GM12878 (cell line): ENCODE results near the gene OR4C6. TPM values are rescaled to one million over a fixed set of nuclear protein-coding genes. Genes with fewer than 3 reads are reported as not detected.

ENCODE experiments used
- ATF7 ChIP-seq: fragments of 450-650 bp; IDR thresholded peaks from 2 replicates; pipeline ENCODE4 v1.6.1; 2016; ENCODE audit warnings: low read depth, mild to moderate bottlenecking
- BCLAF1 ChIP-seq: fragments of 450-650 bp; IDR thresholded peaks from 2 replicates; pipeline ENCODE4 v1.6.1; 2017; ENCODE audit warnings: antibody characterized with exemption, mild to moderate bottlenecking, moderate library complexity
- BHLHE40 ChIP-seq, 2 experiments: fragments of 450-650 bp in 1 of 2; IDR thresholded peaks; 2 replicates each; pipeline ENCODE4 v1.6.1; 2011 to 2017; ENCODE audit warnings: low read depth in 2 of 2, borderline replicate concordance in 1 of 2, improper control_type of control experiment in 1 of 2, low read length in 1 of 2, mild to moderate bottlenecking in 1 of 2
- CBFB ChIP-seq: IDR thresholded peaks from 2 replicates; pipeline ENCODE4 v1.6.1; 2016; ENCODE audit warnings: antibody characterized with exemption, low read depth
- CUX1 ChIP-seq: IDR thresholded peaks from 2 replicates; pipeline ENCODE4 v1.6.1; 2012; ENCODE audit warnings: improper control_type of control experiment, low read depth, low read length; ENCODE audit not compliant: insufficient replicate concordance
- EP300 ChIP-seq, 2 experiments: fragments of 150-350 bp in 1 of 2; IDR thresholded peaks; 2 replicates each; pipeline ENCODE4 v1.6.1; 2011 to 2012; ENCODE audit warnings: low read depth in 2 of 2, low read length in 2 of 2, borderline replicate concordance in 1 of 2, improper control_type of control experiment in 1 of 2, inconsistent platforms in 1 of 2; ENCODE audit not compliant: control insufficient read depth in 1 of 2
- FOXK2 ChIP-seq: fragments of 450-650 bp; IDR thresholded peaks from 2 replicates; pipeline ENCODE4 v1.6.1; 2017; ENCODE audit warnings: mild to moderate bottlenecking, moderate library complexity
- IRF4 ChIP-seq: IDR thresholded peaks from 2 replicates; pipeline ENCODE4 v1.6.1; 2011; ENCODE audit warnings: low read depth, low read length
- KLF5 ChIP-seq: fragments of 450-650 bp; IDR thresholded peaks from 2 replicates; pipeline ENCODE4 v1.6.1; 2014; ENCODE audit warnings: mild to moderate bottlenecking; ENCODE audit not compliant: partially characterized antibody
- MEF2A ChIP-seq: IDR thresholded peaks from 2 replicates; pipeline ENCODE4 v1.6.1; 2011; ENCODE audit warnings: low read depth, mild to moderate bottlenecking, low read length, moderate library complexity; ENCODE audit not compliant: insufficient read depth
- NFYA ChIP-seq: IDR thresholded peaks from 2 replicates; pipeline ENCODE4 v1.6.1; 2011; ENCODE audit warnings: low read depth, mild to moderate bottlenecking, low read length, improper control_type of control experiment, borderline replicate concordance
- NR2F1 ChIP-seq: fragments of 450-650 bp; conservative IDR thresholded peaks from 2 replicates; pipeline ENCODE4 v1.6.1; 2017; ENCODE audit warnings: mild to moderate bottlenecking
- NRF1 ChIP-seq: conservative IDR thresholded peaks from 2 replicates; pipeline ENCODE4 v1.6.1; 2011; ENCODE audit warnings: mild to moderate bottlenecking, low read depth, low read length, improper control_type of control experiment
- PBX3 ChIP-seq: IDR thresholded peaks from 2 replicates; pipeline ENCODE4 v1.6.1; 2011; ENCODE audit warnings: mild to moderate bottlenecking, low read depth, low read length, moderate library complexity; ENCODE audit not compliant: insufficient replicate concordance
- RELA ChIP-seq: fragments of 450-650 bp; IDR thresholded peaks from 2 replicates; pipeline ENCODE4 v1.8.0; 2014; ENCODE audit warnings: borderline replicate concordance; ENCODE audit not compliant: partially characterized antibody
- RUNX3 ChIP-seq: IDR thresholded peaks from 2 replicates; pipeline ENCODE4 v1.6.1; 2012; ENCODE audit warnings: low read length, inconsistent platforms
- SIX5 ChIP-seq: IDR thresholded peaks from 2 replicates; pipeline ENCODE4 v1.6.1; 2011; ENCODE audit warnings: mild to moderate bottlenecking, low read depth, low read length, moderate library complexity; ENCODE audit not compliant: severe bottlenecking
- SMAD5 ChIP-seq: IDR thresholded peaks from 2 replicates; pipeline ENCODE4 v1.6.1; 2016; ENCODE audit warnings: antibody characterized with exemption, low read depth
- SPI1 ChIP-seq: IDR thresholded peaks from 2 replicates; pipeline ENCODE4 v1.6.1; 2011; ENCODE audit warnings: low read depth, mild to moderate bottlenecking, low read length, moderate library complexity, borderline replicate concordance; ENCODE audit not compliant: insufficient read depth
- SUPT20H ChIP-seq: IDR thresholded peaks from 2 replicates; pipeline ENCODE4 v1.6.1; 2011; ENCODE audit warnings: low read depth, mild to moderate bottlenecking, low read length, moderate library complexity, borderline replicate concordance; ENCODE audit not compliant: control insufficient read depth
- ZNF384 ChIP-seq: IDR thresholded peaks from 2 replicates; pipeline ENCODE4 v1.6.1; 2012; ENCODE audit warnings: low read depth, mild to moderate bottlenecking, low read length, improper control_type of control experiment, borderline replicate concordance
- polyA plus RNA-seq, 11 experiments: library from polyadenylated mRNA; depleted of rRNA in 4 of 11; unstranded in 6 of 11; stranded (reverse) in 5 of 11; fragments of >200 nt; fragmentation: Nextera tagmentation in 4 of 11; fragmentation: Illumina TruSeq in 1 of 11; extraction: Ambion mirVana in 4 of 11; extraction: Trizol in 1 of 11; gene quantifications; 1 replicate in 1 of 11; 2 replicates in 10 of 11; pipeline versions ENCODE4 v1.2.1 to v1.2.3, GENCODE V29; 2011 to 2016; ENCODE audit warnings: inconsistent platforms in 2 of 11, missing spikeins in 2 of 11, low read depth in 1 of 11
- total RNA-seq, 4 experiments: library from RNA; depleted of rRNA in 3 of 4; stranded (reverse); fragments of >200 nt in 3 of 4; fragmentation: Illumina TruSeq in 1 of 4; extraction: Trizol in 1 of 4; gene quantifications; 2 replicates each; pipeline versions ENCODE4 v1.2.1 to v1.2.3, GENCODE V29; 2013 to 2021

The OR4C6 gene
- total and polyA plus RNA-seq, 10 of the 15 experiments (the other 5 are each of a cell fraction or from before 2014, with no cell fraction given): 0.22 to 0.60 (median 0.42) TPM; not detected in 3

DNA sequence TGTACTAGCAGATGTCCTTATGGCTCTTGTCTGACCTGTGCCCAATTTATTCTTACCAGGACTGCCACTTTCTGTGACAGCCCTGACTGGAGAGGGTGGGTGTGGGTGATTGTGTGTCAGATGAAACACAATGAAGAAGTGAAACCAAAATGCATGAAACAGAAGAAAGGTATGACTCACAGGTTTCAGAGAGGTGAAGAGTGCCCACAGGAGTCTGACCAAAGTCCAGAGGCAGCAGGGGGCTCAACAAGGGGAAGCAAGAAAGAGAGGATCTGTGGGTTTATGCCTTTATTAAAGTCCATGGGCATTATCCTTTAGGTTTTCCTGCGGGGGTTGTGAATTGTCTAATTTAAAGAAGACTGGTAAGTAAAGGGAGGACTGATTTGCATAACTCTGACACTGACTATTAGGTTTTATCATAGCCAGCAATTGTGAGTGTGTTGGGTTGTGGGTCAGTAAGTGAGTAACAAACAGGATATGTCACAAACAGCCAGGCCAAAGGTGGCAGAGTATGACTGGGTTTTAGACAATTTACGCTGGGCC lies 3.9 kb upstream of the OR4C6 start (continued):
- TF ChIP-seq FOXK2 (no peak), ATF7 (peak; percentile 81), SPI1 (peak; percentile 93), ZNF384 (no peak), NR2F1 (peak; percentile 93), RUNX3 (peak; percentile 44; the same call in 1 of the 2 replicates), NRF1 (no peak), CUX1 (no peak), SUPT20H (no peak), BHLHE40 (IDR thresholded peaks at IDR 0.05; ENCODE audit: borderline replicate concordance in 1 of 2, low read depth in 2 of 2, low read length in 1 of 2) (peak; percentile 21 to 50; a peak in 1 of 4 replicates), BCLAF1 (no peak), KLF5 (no peak), MEF2A (no peak), RELA (no peak), PBX3 (no peak), NFYA (no peak), SIX5 (no peak), CBFB (no peak), SMAD5 (no peak), EP300 (IDR thresholded peaks at IDR 0.05; ENCODE audit: borderline replicate concordance in 1 of 2, control insufficient read depth in 1 of 2, low read depth in 2 of 2, low read length in 2 of 2) (peak; percentile 85 to 95; a peak in 3 of 4 replicates), IRF4 (peak; percentile 77; the same call in 1 of the 2 replicates)
